H9 (cell line): ENCODE data around the gene SHC1. TPM values are rescaled to one million over a fixed set of nuclear protein-coding genes. Genes with fewer than 3 reads are reported as not detected.

ENCODE experiments used
- DNase-seq: peaks from one replicate; pipeline ENCODE4 v3.0.0-alpha.2; 2017
- H2AFZ ChIP-seq: one replicate; pipeline ENCODE4 v1.6.1; 2013; ENCODE audit warnings: mild to moderate bottlenecking, low read length, control low read depth, moderate library complexity
- H2AK5ac ChIP-seq: 2 replicates; pipeline ENCODE4 v1.6.1; 2013; ENCODE audit warnings: low read length, control low read depth, mixed read lengths; ENCODE audit not compliant: insufficient read length
- H2BK120ac ChIP-seq: one replicate; pipeline ENCODE4 v1.6.1; 2013; ENCODE audit warnings: low read depth, mild to moderate bottlenecking, low read length, control low read depth, inconsistent platforms; ENCODE audit not compliant: poor library complexity, severe bottlenecking
- H2BK12ac ChIP-seq: 2 replicates; pipeline ENCODE4 v1.6.1; 2013; ENCODE audit warnings: low read length, control low read depth, mixed read lengths, low read depth; ENCODE audit not compliant: insufficient read length
- H2BK15ac ChIP-seq: 2 replicates; pipeline ENCODE4 v1.6.1; 2013; ENCODE audit warnings: low read depth, low read length, control low read depth
- H2BK20ac ChIP-seq: one replicate; pipeline ENCODE4 v1.6.1; 2013; ENCODE audit warnings: low read depth, mild to moderate bottlenecking, low read length, control low read depth, inconsistent platforms; ENCODE audit not compliant: poor library complexity, severe bottlenecking
- H2BK5ac ChIP-seq: 2 replicates; pipeline ENCODE4 v1.6.1; 2013; ENCODE audit warnings: low read length, control low read depth, mixed read lengths; ENCODE audit not compliant: insufficient read length
- H3K14ac ChIP-seq: 2 replicates; pipeline ENCODE4 v1.6.1; 2013; ENCODE audit warnings: low read length, control low read depth; ENCODE audit not compliant: insufficient read depth
- H3K18ac ChIP-seq: 2 replicates; pipeline ENCODE4 v1.6.1; 2013; ENCODE audit warnings: low read depth, mild to moderate bottlenecking, mixed read lengths, low read length, control low read depth; ENCODE audit not compliant: insufficient read length
- H3K23ac ChIP-seq: 2 replicates; pipeline ENCODE4 v1.6.1; 2013; ENCODE audit warnings: low read length, control low read depth, mixed read lengths, low read depth; ENCODE audit not compliant: insufficient read length
- H3K23me2 ChIP-seq: 2 replicates; pipeline ENCODE4 v1.6.1; 2013; ENCODE audit warnings: low read depth, mild to moderate bottlenecking, mixed read lengths, low read length, control low read depth; ENCODE audit not compliant: insufficient read length, poor library complexity, severe bottlenecking
- H3K27ac ChIP-seq: 2 replicates; pipeline ENCODE4 v1.5.1; 2013; ENCODE audit warnings: low read length, control low read depth, mixed read lengths, low read depth; ENCODE audit not compliant: insufficient read length
- H3K27me3 ChIP-seq: 2 replicates; pipeline ENCODE4 v1.6.1; 2013; ENCODE audit warnings: low read length, control low read depth, inconsistent platforms; ENCODE audit not compliant: insufficient read depth
- H3K4ac ChIP-seq: 2 replicates; pipeline ENCODE4 v1.6.1; 2013; ENCODE audit warnings: low read depth, mild to moderate bottlenecking, control low read depth, inconsistent platforms, low read length, moderate library complexity
- H3K4me1 ChIP-seq: 2 replicates; pipeline ENCODE4 v1.6.1; 2013; ENCODE audit warnings: low read length, control low read depth, inconsistent platforms; ENCODE audit not compliant: insufficient read depth
- H3K4me2 ChIP-seq: 2 replicates; pipeline ENCODE4 v1.6.1; 2013; ENCODE audit warnings: low read length, control low read depth, mixed read lengths; ENCODE audit not compliant: insufficient read length, insufficient read depth
- H3K56ac ChIP-seq: 2 replicates; pipeline ENCODE4 v1.6.1; 2013; ENCODE audit warnings: low read depth, mild to moderate bottlenecking, mixed read lengths, low read length, control low read depth; ENCODE audit not compliant: insufficient read length
- H3K79me1 ChIP-seq: 2 replicates; pipeline ENCODE4 v1.6.1; 2013; ENCODE audit warnings: low read depth, mild to moderate bottlenecking, moderate library complexity, low read length, control low read depth, inconsistent platforms; ENCODE audit not compliant: insufficient read depth, poor library complexity, severe bottlenecking
- H3K79me2 ChIP-seq: 2 replicates; pipeline ENCODE4 v1.6.1; 2013; ENCODE audit warnings: low read length, control low read depth, inconsistent platforms; ENCODE audit not compliant: insufficient read depth
- H3K9ac ChIP-seq: 2 replicates; pipeline ENCODE4 v1.6.1; 2013; ENCODE audit warnings: low read length, control low read depth, mixed read lengths; ENCODE audit not compliant: insufficient read length; ENCODE audit errors: extremely low read depth
- H3K9me3 ChIP-seq: one replicate; pipeline ENCODE4 v1.6.1; 2013; ENCODE audit warnings: low read depth, low read length, inconsistent platforms; ENCODE audit not compliant: control insufficient read depth
- H3T11ph ChIP-seq: one replicate; pipeline ENCODE4 v1.6.1; 2013; ENCODE audit warnings: mild to moderate bottlenecking, low read length, control low read depth, inconsistent platforms
- H4K20me1 ChIP-seq: one replicate; pipeline ENCODE4 v1.6.1; 2013; ENCODE audit not compliant: control insufficient read depth, insufficient read length, insufficient read depth
- H4K5ac ChIP-seq: 2 replicates; pipeline ENCODE4 v1.6.1; 2013; ENCODE audit warnings: low read depth, mild to moderate bottlenecking, mixed read lengths, low read length, control low read depth; ENCODE audit not compliant: insufficient read length
- H4K8ac ChIP-seq: replicated peaks from 2 replicates; pipeline ENCODE4 v1.6.1; 2013; ENCODE audit warnings: low read length, control low read depth, mixed read lengths, low read depth; ENCODE audit not compliant: insufficient read length
- H4K91ac ChIP-seq: 2 replicates; pipeline ENCODE4 v1.6.1; 2013; ENCODE audit warnings: low read depth, mild to moderate bottlenecking, moderate library complexity, mixed read lengths, low read length, control low read depth; ENCODE audit not compliant: insufficient read length
- H3K27ac Mint-ChIP-seq, 3 experiments: 2 replicates in 2 of 3; 3 replicates in 1 of 3; pipeline ENCODE4 v1.8.0; 2020 to 2021; ENCODE audit warnings: mixed read lengths in 3 of 3, mild to moderate bottlenecking in 1 of 3, moderate library complexity in 1 of 3
- H3K27me3 Mint-ChIP-seq: 2 replicates; pipeline ENCODE4 v1.8.0; 2021; ENCODE audit warnings: low read depth, mild to moderate bottlenecking, moderate library complexity, mixed read lengths
- H3K36me3 Mint-ChIP-seq, 3 experiments: 2 replicates in 2 of 3; 3 replicates in 1 of 3; pipeline ENCODE4 v1.8.0; 2020 to 2021; ENCODE audit warnings: low read depth in 3 of 3, mixed read lengths in 3 of 3; ENCODE audit not compliant: insufficient read depth in 1 of 3
- H3K4me1 Mint-ChIP-seq, 2 experiments: 2 replicates each; pipeline ENCODE4 v1.8.0; 2020; ENCODE audit warnings: mixed read lengths in 2 of 2
- H3K4me3 Mint-ChIP-seq, 2 experiments: 2 replicates in 1 of 2; 3 replicates in 1 of 2; pipeline ENCODE4 v1.8.0; 2020 to 2021; ENCODE audit warnings: mild to moderate bottlenecking in 2 of 2, mixed read lengths in 2 of 2, moderate library complexity in 1 of 2
- H3K9me3 Mint-ChIP-seq, 2 experiments: 2 replicates in 1 of 2; 3 replicates in 1 of 2; pipeline ENCODE4 v1.8.0; 2020; ENCODE audit warnings: mild to moderate bottlenecking in 2 of 2, mixed read lengths in 2 of 2, moderate library complexity in 1 of 2
- CTCF ChIP-seq: fragments of 200-600 bp; sonication (generic); conservative IDR thresholded peaks from 3 replicates; pipeline ENCODE4 v1.8.0; 2021; ENCODE audit warnings: antibody characterized with exemption, mild to moderate bottlenecking
- WGBS: extraction: QIAGEN DNeasy Blood & Tissue Kit; methylation state at CpG from one replicate; pipeline ENCODE4 v1.1.7; 2013; ENCODE audit warnings: missing lambda C conversion rate, low lambda C conversion rate, mixed read lengths; ENCODE audit not compliant: insufficient read length; ENCODE audit errors: extremely low coverage; 5-methylcytosine and 5-hydroxymethylcytosine counted together
- long read RNA-seq: library from polyadenylated mRNA; unstranded; transcript quantifications from one replicate; pipeline ENCODE4 v2.0.0, GENCODE V29; 2020
- total RNA-seq: library from RNA; stranded (reverse); gene quantifications from 2 replicates; pipeline ENCODE4 v1.2.1, GENCODE V29; 2021

Gene SHC1, protein sequence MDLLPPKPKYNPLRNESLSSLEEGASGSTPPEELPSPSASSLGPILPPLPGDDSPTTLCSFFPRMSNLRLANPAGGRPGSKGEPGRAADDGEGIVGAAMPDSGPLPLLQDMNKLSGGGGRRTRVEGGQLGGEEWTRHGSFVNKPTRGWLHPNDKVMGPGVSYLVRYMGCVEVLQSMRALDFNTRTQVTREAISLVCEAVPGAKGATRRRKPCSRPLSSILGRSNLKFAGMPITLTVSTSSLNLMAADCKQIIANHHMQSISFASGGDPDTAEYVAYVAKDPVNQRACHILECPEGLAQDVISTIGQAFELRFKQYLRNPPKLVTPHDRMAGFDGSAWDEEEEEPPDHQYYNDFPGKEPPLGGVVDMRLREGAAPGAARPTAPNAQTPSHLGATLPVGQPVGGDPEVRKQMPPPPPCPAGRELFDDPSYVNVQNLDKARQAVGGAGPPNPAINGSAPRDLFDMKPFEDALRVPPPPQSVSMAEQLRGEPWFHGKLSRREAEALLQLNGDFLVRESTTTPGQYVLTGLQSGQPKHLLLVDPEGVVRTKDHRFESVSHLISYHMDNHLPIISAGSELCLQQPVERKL
- 168 and 173 TPM in 2 replicates for total RNA-seq
- long read RNA-seq, transcript SHC1-205 (13 exons, 3,062 nt): minor isoform, 21 of 370 reads
- long read RNA-seq, transcript SHC1-202 (12 exons, 3,472 nt): minor isoform, 52 of 370 reads
- long read RNA-seq, transcript SHC1-210 (12 exons, 3,481 nt): major isoform, 107 of 370 reads
- long read RNA-seq, transcript SHC1-204 (13 exons, 3,059 nt): minor isoform, 10 of 370 reads
- long read RNA-seq, partial matches to known transcripts: 22 of 370 reads
- long read RNA-seq, other reads (novel, unspliced or antisense): 158 of 370 reads

DNA sequence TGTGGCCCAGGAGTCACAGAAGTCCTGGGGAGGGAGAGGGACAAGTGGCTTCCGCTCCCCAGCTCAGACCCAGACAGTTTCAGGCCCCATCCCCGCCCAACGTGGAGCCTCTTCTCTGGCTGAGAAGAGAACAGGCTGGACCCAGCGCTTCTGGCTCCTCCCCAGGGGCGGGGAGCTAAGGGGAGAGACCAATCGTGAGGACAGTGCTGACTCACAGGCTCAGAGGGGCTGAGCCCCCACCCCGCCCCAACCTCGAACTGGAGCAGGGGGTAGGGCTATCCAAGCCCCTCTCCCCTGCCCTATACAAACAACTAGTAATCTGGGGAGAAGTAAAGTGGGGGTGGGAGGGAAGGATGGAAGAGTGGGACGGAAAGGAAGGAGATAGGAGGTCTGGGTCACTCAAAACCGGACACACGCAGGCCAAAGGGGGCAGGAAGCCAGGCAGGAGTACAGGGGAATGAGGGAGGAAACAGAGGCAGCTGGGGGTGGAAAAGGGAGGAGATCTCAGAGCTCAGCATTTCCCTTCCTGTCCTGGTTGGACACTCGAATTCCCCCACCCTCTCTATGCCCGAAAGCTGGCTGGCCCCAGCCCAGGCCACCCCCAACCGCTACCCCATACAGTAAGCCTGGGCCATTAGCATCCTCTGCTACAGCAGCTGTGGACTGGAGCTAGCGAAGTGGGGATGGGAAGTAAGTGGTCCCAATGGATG, at the start of gene SHC1:
Gene SHC1 (minus strand): TSS at position 117 of the 710 bp plus-strand sequence. CDS start 221 bp downstream, outside the sequence.
- Mint-ChIP-seq H3K4me3 (peak within 1 kb of the TSS in 1 of 2 experiments; percentile 96; a peak in 4 of 5 replicates), H3K4me1 (peaks cover 40 to 43% of the 10 kb centered on the region in 2 experiments), H3K9me3 (no peaks in the 10 kb centered on the region), H3K27ac (peak within 1 kb of the TSS; percentile 33 to 95 (median 50); a peak in 6 of 7 replicates), H3K36me3 (peaks cover 23 to 37% (median 28%) of the 10 kb centered on the region in 3 experiments), H3K27me3 (no peaks in the 10 kb centered on the region)
- Histone ChIP-seq H2BK20ac (no peak within 1 kb of the TSS), H3K14ac (peak within 1 kb of the TSS; percentile 54), H3K79me1 (peaks cover 7% of the 10 kb centered on the region), H3K4ac (no peak within 1 kb of the TSS), H2AFZ (no peak within 1 kb of the TSS), H4K91ac (peak within 1 kb of the TSS; percentile 10), H3K4me2 (peak within 1 kb of the TSS; percentile 77), H4K20me1 (peaks cover 2% of the 10 kb centered on the region), H2AK5ac (peak within 1 kb of the TSS; percentile 38), H4K8ac (no peak within 1 kb of the TSS), H4K5ac (peak within 1 kb of the TSS; percentile 26), H2BK15ac (no peak within 1 kb of the TSS), H3K9me3 (no peaks in the 10 kb centered on the region), H3K27me3 (no peaks in the 10 kb centered on the region), H3K56ac (no peak within 1 kb of the TSS), H3K79me2 (peaks cover 18% of the 10 kb centered on the region; the same call in 1 of the 2 replicates), H3K18ac (peak within 1 kb of the TSS; percentile 73), H3K27ac (peak within 1 kb of the TSS; percentile 97), H2BK12ac (peak within 1 kb of the TSS; percentile 46), H3T11ph (no peak within 1 kb of the TSS), H2BK5ac (peak within 1 kb of the TSS; percentile 74), H3K23me2 (peaks cover 38% of the 10 kb centered on the region), H3K9ac (peak within 1 kb of the TSS; percentile 71), H3K4me1 (peaks cover 4% of the 10 kb centered on the region; the same call in 1 of the 2 replicates), H3K23ac (no peak within 1 kb of the TSS), H2BK120ac (no peak within 1 kb of the TSS)
- no CpG with 5 or more reads among the region's 15 CpGs for WGBS
- peak; percentile 95 for DNase-seq
- TF ChIP-seq CTCF: no peak
